ENCODE results near the gene CFAP99.

CFAP99 gene

DNA sequence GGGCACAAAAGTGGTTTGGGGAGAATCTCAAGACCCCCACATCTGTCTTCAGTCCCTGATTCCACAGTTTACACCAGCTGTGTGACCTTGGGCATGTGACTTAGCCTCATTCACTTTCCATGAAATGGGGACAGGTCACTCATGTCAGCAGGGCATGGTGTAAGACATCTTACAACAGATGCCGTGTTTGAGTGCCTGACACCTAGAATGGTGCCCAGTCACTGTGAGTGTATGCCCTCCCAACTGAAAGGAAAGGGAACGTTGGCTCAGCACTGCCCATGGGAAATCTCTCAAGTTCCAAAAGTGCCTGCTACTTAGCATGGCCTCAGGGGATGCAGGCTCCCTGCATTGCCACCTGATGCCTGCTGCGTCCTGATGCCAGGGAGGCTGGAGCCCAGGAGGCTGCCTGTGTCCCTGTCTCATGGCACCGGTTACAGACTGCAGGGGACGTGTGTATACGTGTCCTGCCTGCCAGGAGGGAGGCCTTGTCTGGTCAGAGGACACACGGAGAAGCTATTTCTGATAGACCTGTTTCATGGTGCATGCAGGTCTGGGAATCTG lies 82.4 kb downstream of the CFAP99 start:
- TF ChIP-seq FOXP2 (optimal IDR thresholded peaks at IDR 0.05; ENCODE audit: borderline replicate concordance, extremely low read depth, extremely low read length, insufficient read depth) (no peak), TAF1 (IDR thresholded peaks at IDR 0.05; ENCODE audit: borderline replicate concordance, insufficient read depth, low read length) (no peak), POLR2AphosphoS5 (IDR thresholded peaks at IDR 0.05; ENCODE audit: low read depth, low read length) (no peak), SIN3A (IDR thresholded peaks at IDR 0.05; ENCODE audit: borderline replicate concordance, insufficient read depth, low read length) (no peak)
- TF ChIP-seq, protein P1, sequence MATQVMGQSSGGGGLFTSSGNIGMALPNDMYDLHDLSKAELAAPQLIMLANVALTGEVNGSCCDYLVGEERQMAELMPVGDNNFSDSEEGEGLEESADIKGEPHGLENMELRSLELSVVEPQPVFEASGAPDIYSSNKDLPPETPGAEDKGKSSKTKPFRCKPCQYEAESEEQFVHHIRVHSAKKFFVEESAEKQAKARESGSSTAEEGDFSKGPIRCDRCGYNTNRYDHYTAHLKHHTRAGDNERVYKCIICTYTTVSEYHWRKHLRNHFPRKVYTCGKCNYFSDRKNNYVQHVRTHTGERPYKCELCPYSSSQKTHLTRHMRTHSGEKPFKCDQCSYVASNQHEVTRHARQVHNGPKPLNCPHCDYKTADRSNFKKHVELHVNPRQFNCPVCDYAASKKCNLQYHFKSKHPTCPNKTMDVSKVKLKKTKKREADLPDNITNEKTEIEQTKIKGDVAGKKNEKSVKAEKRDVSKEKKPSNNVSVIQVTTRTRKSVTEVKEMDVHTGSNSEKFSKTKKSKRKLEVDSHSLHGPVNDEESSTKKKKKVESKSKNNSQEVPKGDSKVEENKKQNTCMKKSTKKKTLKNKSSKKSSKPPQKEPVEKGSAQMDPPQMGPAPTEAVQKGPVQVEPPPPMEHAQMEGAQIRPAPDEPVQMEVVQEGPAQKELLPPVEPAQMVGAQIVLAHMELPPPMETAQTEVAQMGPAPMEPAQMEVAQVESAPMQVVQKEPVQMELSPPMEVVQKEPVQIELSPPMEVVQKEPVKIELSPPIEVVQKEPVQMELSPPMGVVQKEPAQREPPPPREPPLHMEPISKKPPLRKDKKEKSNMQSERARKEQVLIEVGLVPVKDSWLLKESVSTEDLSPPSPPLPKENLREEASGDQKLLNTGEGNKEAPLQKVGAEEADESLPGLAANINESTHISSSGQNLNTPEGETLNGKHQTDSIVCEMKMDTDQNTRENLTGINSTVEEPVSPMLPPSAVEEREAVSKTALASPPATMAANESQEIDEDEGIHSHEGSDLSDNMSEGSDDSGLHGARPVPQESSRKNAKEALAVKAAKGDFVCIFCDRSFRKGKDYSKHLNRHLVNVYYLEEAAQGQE (IDR thresholded peaks at IDR 0.05; ENCODE audit: insufficient read depth in 1 of 2, low read depth in 2 of 2, low read length in 2 of 2): no peak

DNA sequence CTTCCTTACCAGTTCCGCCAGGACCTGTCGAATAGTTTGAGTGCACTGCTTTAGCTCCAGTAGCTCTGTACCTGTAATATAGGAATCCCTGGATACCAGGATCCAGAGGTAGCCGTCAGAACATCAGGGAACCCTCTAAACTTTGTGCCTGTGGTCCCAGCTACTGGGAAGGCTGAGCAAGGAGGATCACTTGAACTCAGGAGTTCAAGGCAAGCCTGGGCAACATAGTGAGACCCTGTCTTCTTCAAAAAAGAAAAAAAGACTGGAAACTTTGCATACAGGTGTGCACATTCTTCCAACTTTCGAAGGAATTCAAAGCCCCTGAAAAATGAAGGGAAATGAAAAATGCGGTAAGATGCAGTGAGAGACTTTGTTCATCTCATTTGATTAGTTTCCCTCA lies 85.1 kb downstream of the CFAP99 start:
- TF ChIP-seq SIN3A (IDR thresholded peaks at IDR 0.05; ENCODE audit: borderline replicate concordance, insufficient read depth, low read length) (no peak), POLR2AphosphoS5 (IDR thresholded peaks at IDR 0.05; ENCODE audit: low read depth, low read length) (no peak), TAF1 (IDR thresholded peaks at IDR 0.05; ENCODE audit: borderline replicate concordance, insufficient read depth, low read length) (no peak), FOXP2 (optimal IDR thresholded peaks at IDR 0.05; ENCODE audit: borderline replicate concordance, extremely low read depth, extremely low read length, insufficient read depth) (no peak)
- TF ChIP-seq, protein P1 (IDR thresholded peaks at IDR 0.05; ENCODE audit: insufficient read depth in 1 of 2, low read depth in 2 of 2, low read length in 2 of 2): no peak

DNA sequence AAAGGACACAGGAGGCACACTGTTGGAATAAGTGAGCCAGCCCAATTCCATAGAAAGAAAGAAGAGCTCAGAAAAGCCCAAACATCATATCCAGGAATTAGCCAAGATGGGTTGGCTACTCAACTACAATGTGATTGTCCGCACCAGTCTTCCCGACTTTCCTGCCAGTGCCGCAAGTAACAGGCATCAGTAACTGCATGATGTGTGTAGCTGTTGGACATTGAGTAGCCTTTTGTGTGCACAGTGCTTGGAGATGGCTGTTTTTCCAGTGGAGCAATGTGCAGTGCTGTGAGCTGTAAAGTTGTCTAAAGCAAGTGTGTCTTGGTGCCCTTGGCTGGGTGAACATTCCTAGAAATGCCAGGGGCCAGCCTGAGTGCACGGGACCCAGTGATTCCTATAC lies 88.5 kb downstream of the CFAP99 start:
- no peak for TF ChIP-seq POLR2AphosphoS5 (IDR thresholded peaks at IDR 0.05; ENCODE audit: low read depth, low read length)
- TF ChIP-seq FOXP2 (optimal IDR thresholded peaks at IDR 0.05; ENCODE audit: borderline replicate concordance, extremely low read depth, extremely low read length, insufficient read depth): no peak
- TF ChIP-seq TAF1 (IDR thresholded peaks at IDR 0.05; ENCODE audit: borderline replicate concordance, insufficient read depth, low read length): no peak

DNA sequence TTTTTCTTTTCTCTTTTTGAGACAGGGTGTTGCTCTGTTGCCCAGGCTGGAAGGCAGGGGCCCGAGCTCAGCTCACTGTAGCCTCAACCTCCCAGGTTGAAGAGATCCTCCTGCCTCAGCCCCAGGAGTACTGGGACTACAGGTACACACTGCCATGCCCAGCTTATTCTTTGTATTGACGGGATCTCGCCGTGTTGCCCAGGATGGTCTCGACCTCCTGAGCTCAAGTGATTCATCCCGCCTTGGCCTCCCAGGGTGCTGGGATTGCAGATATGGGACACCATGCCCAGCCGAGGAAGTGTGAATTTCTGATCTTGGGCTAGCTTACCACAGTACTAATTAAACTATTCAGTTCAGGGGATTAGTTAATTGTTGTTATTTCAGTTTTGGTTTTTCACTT lies 89.1 kb downstream of the CFAP99 start:
- TF ChIP-seq SIN3A (IDR thresholded peaks at IDR 0.05; ENCODE audit: borderline replicate concordance, insufficient read depth, low read length) (no peak), FOXP2 (optimal IDR thresholded peaks at IDR 0.05; ENCODE audit: borderline replicate concordance, extremely low read depth, extremely low read length, insufficient read depth) (no peak), POLR2AphosphoS5 (IDR thresholded peaks at IDR 0.05; ENCODE audit: low read depth, low read length) (no peak), TAF1 (IDR thresholded peaks at IDR 0.05; ENCODE audit: borderline replicate concordance, insufficient read depth, low read length) (no peak)
- TF ChIP-seq, protein P1 (IDR thresholded peaks at IDR 0.05; ENCODE audit: insufficient read depth in 1 of 2, low read depth in 2 of 2, low read length in 2 of 2): no peak

DNA sequence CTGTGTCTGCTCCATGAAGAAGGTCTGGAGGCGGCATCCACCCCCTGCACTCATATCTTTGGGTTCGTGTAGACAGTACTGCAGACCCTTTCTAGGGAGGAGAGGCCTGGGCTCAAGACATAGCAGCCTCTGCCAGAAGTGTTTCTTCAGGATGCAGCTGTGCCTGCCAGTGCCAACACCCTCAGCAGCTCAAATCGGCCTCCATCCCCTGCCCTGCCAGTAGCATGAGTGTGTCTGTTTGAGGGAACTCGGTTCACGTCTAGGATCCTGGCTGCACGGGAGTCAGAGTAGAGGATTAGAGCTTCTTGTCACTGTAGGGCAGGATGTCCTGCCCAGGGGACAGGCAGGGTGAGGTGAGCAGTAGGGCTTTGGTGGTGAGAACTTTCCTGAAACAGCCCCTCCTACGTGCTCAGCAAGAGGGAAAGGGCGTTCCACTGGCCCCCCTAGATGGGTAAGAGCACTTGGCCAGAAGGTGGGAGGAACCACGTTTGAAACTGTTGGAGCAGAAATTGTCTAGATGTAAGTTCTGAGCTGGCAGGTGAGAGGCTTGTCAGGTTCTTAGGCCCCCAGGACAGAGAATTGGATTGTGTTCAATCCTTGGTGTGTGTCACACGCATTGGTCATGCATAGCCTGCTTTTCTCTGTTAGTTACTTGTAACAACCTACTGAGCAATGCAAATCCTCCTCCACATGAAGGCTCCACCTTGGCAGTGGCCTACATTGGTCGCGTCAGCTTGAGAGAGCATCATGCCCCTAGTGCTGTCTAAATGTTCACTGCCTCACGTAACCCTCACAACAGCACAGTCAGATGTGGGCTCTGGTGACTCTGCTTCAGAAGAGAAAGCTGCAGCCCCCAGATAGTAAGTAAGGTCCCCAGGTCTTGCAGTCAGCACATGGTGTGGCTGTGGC lies 91.8 kb downstream of the CFAP99 start:
- no peak for TF ChIP-seq TAF1 (IDR thresholded peaks at IDR 0.05; ENCODE audit: borderline replicate concordance, insufficient read depth, low read length)
- no peak for TF ChIP-seq FOXP2 (optimal IDR thresholded peaks at IDR 0.05; ENCODE audit: borderline replicate concordance, extremely low read depth, extremely low read length, insufficient read depth)
- TF ChIP-seq, protein P1 (IDR thresholded peaks at IDR 0.05; ENCODE audit: insufficient read depth in 1 of 2, low read depth in 2 of 2, low read length in 2 of 2): no peak
- TF ChIP-seq POLR2AphosphoS5 (IDR thresholded peaks at IDR 0.05; ENCODE audit: low read depth, low read length): no peak
- no peak for TF ChIP-seq SIN3A (IDR thresholded peaks at IDR 0.05; ENCODE audit: borderline replicate concordance, insufficient read depth, low read length)
